HepG2 (cell line): Measurements from ENCODE around the gene PLIN5. TPM values are rescaled to one million over a fixed set of nuclear protein-coding genes. Genes with fewer than 3 reads are reported as not detected.

Experiments
- CAMTA2 ChIP-seq: sonication (generic); formaldehyde crosslinking; IDR thresholded peaks from 2 replicates; pipeline ENCODE4 v1.4.0; 2020; ENCODE audit warnings: mild to moderate bottlenecking, missing genetic modification reagents, borderline replicate concordance
- CENPX ChIP-seq: sonication (generic); formaldehyde crosslinking; IDR thresholded peaks from 2 replicates; pipeline ENCODE4 v1.9.0; 2021; ENCODE audit warnings: mild to moderate bottlenecking, missing genetic modification reagents, moderate library complexity
- ELF4 ChIP-seq: sonication (generic); formaldehyde crosslinking; IDR thresholded peaks from 2 replicates; pipeline ENCODE4 v1.5.0; 2020; ENCODE audit warnings: missing genetic modification reagents, mild to moderate bottlenecking, moderate library complexity, borderline replicate concordance
- HOXD1 ChIP-seq: sonication (generic); formaldehyde crosslinking; IDR thresholded peaks from 2 replicates; pipeline ENCODE4 v1.5.0; 2020; ENCODE audit warnings: missing genetic modification reagents
- MED13 ChIP-seq: sonication (generic); formaldehyde crosslinking; IDR thresholded peaks from 2 replicates; pipeline ENCODE4 v1.5.0; 2020; ENCODE audit warnings: missing genetic modification reagents
- MEIS2 ChIP-seq: sonication (generic); formaldehyde crosslinking; IDR thresholded peaks from 2 replicates; pipeline ENCODE4 v1.9.0; 2021; ENCODE audit warnings: mild to moderate bottlenecking, missing genetic modification reagents
- SETDB1 ChIP-seq: sonication (generic); formaldehyde crosslinking; IDR thresholded peaks from 2 replicates; pipeline ENCODE4 v1.5.1; 2020; ENCODE audit warnings: missing genetic modification reagents, mild to moderate bottlenecking, borderline replicate concordance
- SOX5 ChIP-seq: IDR thresholded peaks from 2 replicates; pipeline ENCODE4 v1.6.1; 2016; ENCODE audit warnings: borderline replicate concordance
- TBL1XR1 ChIP-seq: fragments of 150-350 bp; IDR thresholded peaks from 2 replicates; pipeline ENCODE4 v1.6.1; 2014; ENCODE audit warnings: borderline replicate concordance, low read length; ENCODE audit not compliant: partially characterized antibody
- THAP7 ChIP-seq: sonication (generic); formaldehyde crosslinking; IDR thresholded peaks from 2 replicates; pipeline ENCODE4 v1.8.1; 2023; ENCODE audit warnings: mild to moderate bottlenecking, missing genetic modification reagents
- TSC22D2 ChIP-seq: sonication (generic); formaldehyde crosslinking; IDR thresholded peaks from 2 replicates; pipeline ENCODE4 v1.5.1; 2020; ENCODE audit warnings: missing genetic modification reagents, mild to moderate bottlenecking, borderline replicate concordance
- UBTF ChIP-seq: sonication (generic); formaldehyde crosslinking; IDR thresholded peaks from 2 replicates; pipeline ENCODE4 v1.4.0; 2020; ENCODE audit warnings: mild to moderate bottlenecking, missing genetic modification reagents
- ZBTB34 ChIP-seq: sonication (generic); formaldehyde crosslinking; IDR thresholded peaks from 2 replicates; pipeline ENCODE4 v1.8.0; 2022; ENCODE audit warnings: mild to moderate bottlenecking, missing genetic modification reagents
- ZNF574 ChIP-seq: sonication (generic); formaldehyde crosslinking; IDR thresholded peaks from 2 replicates; pipeline ENCODE4 v1.4.0; 2020; ENCODE audit warnings: missing genetic modification reagents
- ZNF615 ChIP-seq: sonication (generic); formaldehyde crosslinking; IDR thresholded peaks from 2 replicates; pipeline ENCODE4 v1.5.0; 2020; ENCODE audit warnings: mild to moderate bottlenecking, missing genetic modification reagents, borderline replicate concordance
- ZNF740 ChIP-seq: sonication (generic); formaldehyde crosslinking; IDR thresholded peaks from 2 replicates; pipeline ENCODE4 v1.4.0; 2020; ENCODE audit warnings: missing genetic modification reagents
- ZNF800 ChIP-seq: sonication (generic); formaldehyde crosslinking; IDR thresholded peaks from 2 replicates; pipeline ENCODE4 v1.4.0; 2020; ENCODE audit warnings: missing genetic modification reagents
- polyA plus RNA-seq, 8 experiments: library from polyadenylated mRNA; depleted of rRNA in 3 of 8; stranded (reverse) in 7 of 8; unstranded in 1 of 8; fragments of >200 nt; fragmentation: Illumina TruSeq in 4 of 8; extraction: Trizol in 4 of 8; gene quantifications; 2 replicates each; pipeline versions ENCODE4 v1.2.1 to v1.2.3, GENCODE V29; 2011 to 2016; ENCODE audit warnings: low read depth in 4 of 8, missing spikeins in 1 of 8, mixed read lengths in 1 of 8; ENCODE audit not compliant: insufficient read depth in 1 of 8
- total RNA-seq, 5 experiments: library from RNA; depleted of rRNA; stranded (reverse); fragments of >200 nt; fragmentation: Illumina TruSeq; extraction: Trizol; gene quantifications; 2 replicates each; pipeline ENCODE4 v1.2.3, GENCODE V29; 2016; ENCODE audit warnings: low read depth in 1 of 5

Gene PLIN5
- total and polyA plus RNA-seq, 2 of the 13 experiments (the other 11 are each of a cell fraction or from before 2014, with no cell fraction given): 1.8 to 4.8 TPM

- TF ChIP-seq UBTF (CRISPR knock-in tag): peak; percentile 39; the same call in 1 of the 2 replicates
- no peak for TF ChIP-seq ZNF800 (CRISPR knock-in tag)
- TF ChIP-seq ZNF615 (CRISPR knock-in tag): 0 out of 2 replicates have a peak, but pooled peaks have one; percentile 11
- peak; percentile 64; the same call in 1 of the 2 replicates for TF ChIP-seq SOX5 (CRISPR knock-in tag)
- no peak for TF ChIP-seq ZBTB34 (CRISPR knock-in tag)
- peak; percentile 49; the same call in 1 of the 2 replicates for TF ChIP-seq ZNF574 (CRISPR knock-in tag)
- TF ChIP-seq MED13 (CRISPR knock-in tag): no peak
- no peak for TF ChIP-seq ELF4 (CRISPR knock-in tag)
- no peak for TF ChIP-seq ZNF740 (CRISPR knock-in tag)
- TF ChIP-seq CAMTA2 (CRISPR knock-in tag): no peak
- no peak for TF ChIP-seq HOXD1 (CRISPR knock-in tag)
- TF ChIP-seq TSC22D2: no peak; the same call in 1 of the 2 replicates
- 0 out of 2 replicates have a peak, but pooled peaks have one; percentile 16 for TF ChIP-seq MEIS2 (CRISPR knock-in tag)
- no peak for TF ChIP-seq THAP7 (CRISPR knock-in tag)
- no peak for TF ChIP-seq CENPX (CRISPR knock-in tag)
- TF ChIP-seq SETDB1 (CRISPR knock-in tag): no peak
- TF ChIP-seq TBL1XR1: peak; percentile 41
Measured at GRCh38 chr19:4539693-4540581, 4.9 kb upstream of the PLIN5 start, which contains the start of gene LRG1 (continued).
